Measurements from ENCODE around the gene OR2L3.

OR2L3 gene

GRCh38 chr1:248015803-248016202 lies 30.8 kb upstream of the OR2L3 start:
- TF ChIP-seq CTCF (IDR thresholded peaks at IDR 0.05; ENCODE audit: low read depth, low read length, missing control alignments): no peak
- no peak overlapping the region for H3K4me3 ChIP-seq (replicated peaks; ENCODE audit: low read depth, low read length)
- DNase-seq (ENCODE audit: extremely low read depth, low read depth): no peak

GRCh38 chr1:248029770-248030169 lies 16.9 kb upstream of the OR2L3 start, which contains the start of gene OR2L2:
OR2L2 (plus strand) TSS chr1:248030070; CDS start chr1:248038268, 8,198 bp downstream.
- no peak for TF ChIP-seq CTCF (IDR thresholded peaks at IDR 0.05; ENCODE audit: low read depth, low read length, missing control alignments)
- DNase-seq (ENCODE audit: extremely low read depth, low read depth): no peak
- no peak within 1 kb of the TSS for H3K4me3 ChIP-seq (replicated peaks; ENCODE audit: low read depth, low read length)

GRCh38 chr1:248045209-248045608 lies 1.4 kb upstream of the OR2L3 start:
- TF ChIP-seq CTCF (IDR thresholded peaks at IDR 0.05; ENCODE audit: low read depth, low read length, missing control alignments): no peak
- no peak for DNase-seq (ENCODE audit: extremely low read depth, low read depth)
- no peak overlapping the region for H3K4me3 ChIP-seq (replicated peaks; ENCODE audit: low read depth, low read length)

- DNase-seq (ENCODE audit: extremely low read depth, low read depth): no peak
- TF ChIP-seq CTCF (IDR thresholded peaks at IDR 0.05; ENCODE audit: low read depth, low read length, missing control alignments): no peak
- no peak overlapping the region for H3K4me3 ChIP-seq (replicated peaks; ENCODE audit: low read depth, low read length)
These were observed 372 bp downstream of the OR2L3 start for GRCh38 chr1:248047008-248047407.

- TF ChIP-seq CTCF (IDR thresholded peaks at IDR 0.05; ENCODE audit: low read depth, low read length, missing control alignments): no peak
- DNase-seq (ENCODE audit: extremely low read depth, low read depth): no peak
- H3K4me3 ChIP-seq (replicated peaks; ENCODE audit: low read depth, low read length): no peak overlapping the region
These were observed 8.0 kb downstream of the OR2L3 start for GRCh38 chr1:248054671-248055070.

GRCh38 chr1:248055261-248055660 lies 8.6 kb downstream of the OR2L3 start:
- H3K4me3 ChIP-seq (replicated peaks; ENCODE audit: low read depth, low read length): no peak overlapping the region
- no peak for DNase-seq (ENCODE audit: extremely low read depth, low read depth)
- no peak for TF ChIP-seq CTCF (IDR thresholded peaks at IDR 0.05; ENCODE audit: low read depth, low read length, missing control alignments)

- no peak for TF ChIP-seq CTCF (IDR thresholded peaks at IDR 0.05; ENCODE audit: low read depth, low read length, missing control alignments)
- DNase-seq (ENCODE audit: extremely low read depth, low read depth): no peak
- no peak overlapping the region for H3K4me3 ChIP-seq (replicated peaks; ENCODE audit: low read depth, low read length)
These were observed 18.4 kb downstream of the OR2L3 start for GRCh38 chr1:248065071-248065470.
